Adipocyte (in vitro differentiated cells): ENCODE data around the gene FEZF2.

Source experiments
- DNase-seq: peaks from one replicate; pipeline ENCODE4 v3.0.0-alpha.2; 2015; ENCODE audit warnings: low read depth
- H3K27me3 ChIP-seq: replicated peaks from 2 replicates; pipeline ENCODE4 v1.7.0; 2013; ENCODE audit warnings: mild to moderate bottlenecking, low read length, moderate library complexity; ENCODE audit not compliant: control insufficient read depth, insufficient read depth
- H3K36me3 ChIP-seq: 2 replicates; pipeline ENCODE4 v1.7.0; 2013; ENCODE audit warnings: low read length, mild to moderate bottlenecking, moderate library complexity; ENCODE audit not compliant: control insufficient read depth, insufficient read depth, severe bottlenecking
- H3K4me1 ChIP-seq: 2 replicates; pipeline ENCODE4 v1.7.0; 2013; ENCODE audit warnings: mild to moderate bottlenecking, low read length, moderate library complexity; ENCODE audit not compliant: control insufficient read depth, insufficient read depth
- H3K4me3 ChIP-seq: 2 replicates; pipeline ENCODE4 v1.7.0; 2013; ENCODE audit warnings: mild to moderate bottlenecking, low read length, moderate library complexity
- H3K9ac ChIP-seq: 2 replicates; pipeline ENCODE4 v1.7.0; 2013; ENCODE audit warnings: mild to moderate bottlenecking, low read length, moderate library complexity
- H3K9me3 ChIP-seq: 2 replicates; pipeline ENCODE4 v1.7.0; 2013; ENCODE audit warnings: mild to moderate bottlenecking, low read length, moderate library complexity; ENCODE audit not compliant: control insufficient read depth

FEZF2 gene

DNA sequence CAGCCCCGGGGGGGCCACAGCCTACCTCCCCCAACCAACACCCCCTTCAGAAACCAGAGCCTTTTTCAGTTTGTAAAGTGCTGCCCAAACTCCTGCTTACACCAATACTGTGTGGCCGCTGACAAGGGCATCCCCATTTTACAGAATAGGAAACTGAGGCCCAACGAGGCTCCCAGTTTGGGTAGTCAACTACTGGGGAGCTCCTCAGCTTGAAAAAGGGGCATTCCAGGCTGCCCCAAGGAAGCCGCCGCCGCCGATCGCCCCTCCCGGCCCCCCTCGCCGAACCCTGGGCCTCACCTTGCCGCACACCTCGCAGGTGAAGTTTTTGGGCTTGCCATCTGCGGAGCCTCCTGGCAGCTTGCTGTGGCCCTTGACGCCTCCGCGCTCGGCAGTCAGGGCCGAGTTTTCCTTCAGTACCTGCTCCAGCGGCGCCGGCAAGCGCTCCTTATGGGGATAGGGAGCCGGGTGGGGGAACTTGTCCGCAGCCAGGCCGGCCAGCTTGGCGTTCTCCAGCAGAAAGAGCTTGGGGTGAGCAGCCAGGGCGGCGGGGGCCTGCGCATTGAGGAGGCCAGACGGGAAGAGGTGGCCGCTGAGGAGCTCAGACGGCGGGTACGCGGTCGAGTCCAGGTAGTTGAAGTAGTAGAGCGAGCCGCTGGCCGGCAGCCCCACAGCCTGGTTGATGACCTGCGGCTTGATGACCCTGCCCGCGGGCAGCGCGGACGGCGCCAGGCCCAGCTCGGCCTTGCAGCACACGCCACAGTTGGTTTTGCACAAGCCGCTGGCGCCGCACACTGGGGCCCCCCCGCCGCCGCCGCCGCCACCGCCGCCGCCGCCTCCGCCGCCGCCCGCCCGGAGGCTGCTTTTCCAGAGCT, 1.4 kb downstream of the FEZF2 start:
- no peak for DNase-seq
- Histone ChIP-seq H3K27me3 (peaks cover 92% of the 10 kb centered on the region), H3K4me1 (peaks cover 17% of the 10 kb centered on the region), H3K36me3 (no peaks in the 10 kb centered on the region), H3K4me3 (no peak overlapping the region), H3K9ac (no peak overlapping the region), H3K9me3 (no peaks in the 10 kb centered on the region)

DNA sequence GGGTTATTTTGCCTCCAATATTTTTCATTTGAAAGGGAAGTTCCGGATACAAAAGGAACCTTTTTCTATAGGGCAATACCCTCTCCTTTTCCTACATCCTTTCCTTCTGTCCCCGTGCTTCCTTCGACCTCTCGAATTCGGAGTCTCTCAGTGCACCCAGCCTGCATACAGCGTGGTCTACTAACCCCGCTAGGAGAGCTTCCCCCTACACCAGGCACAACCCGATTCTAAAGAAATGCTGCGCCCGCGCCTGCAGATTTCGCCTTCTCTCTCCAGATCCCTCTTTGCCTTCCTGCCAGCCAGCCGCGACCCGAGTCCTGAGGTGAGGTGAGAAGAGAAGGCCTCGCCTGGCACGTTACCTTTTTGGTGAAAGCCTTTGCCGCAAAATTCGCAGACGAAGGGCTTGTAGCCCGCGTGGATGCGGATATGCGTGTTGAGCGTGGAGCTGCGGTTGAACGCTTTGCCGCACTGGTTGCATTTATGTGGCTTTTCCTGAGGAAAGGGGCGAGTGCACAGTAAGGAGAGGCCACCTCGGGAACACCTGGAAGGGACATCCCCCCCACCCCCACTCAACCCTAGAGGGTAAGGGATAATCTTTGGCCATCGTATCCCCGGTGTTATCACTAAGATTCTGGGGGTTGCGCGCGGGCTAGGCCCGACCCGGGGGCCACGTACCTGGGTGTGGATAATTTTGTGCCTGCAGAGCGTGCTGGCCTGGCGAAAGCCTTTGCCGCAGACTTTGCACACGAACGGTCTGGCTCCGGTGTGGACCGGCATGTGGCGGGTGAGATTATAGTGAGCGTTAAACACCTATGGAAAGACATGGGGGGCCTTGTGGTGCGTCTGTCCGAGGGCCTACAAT, 2.3 kb downstream of the FEZF2 start:
- Histone ChIP-seq H3K4me3 (no peak overlapping the region), H3K27me3 (peaks cover 91% of the 10 kb centered on the region), H3K4me1 (peaks cover 17% of the 10 kb centered on the region)

DNA sequence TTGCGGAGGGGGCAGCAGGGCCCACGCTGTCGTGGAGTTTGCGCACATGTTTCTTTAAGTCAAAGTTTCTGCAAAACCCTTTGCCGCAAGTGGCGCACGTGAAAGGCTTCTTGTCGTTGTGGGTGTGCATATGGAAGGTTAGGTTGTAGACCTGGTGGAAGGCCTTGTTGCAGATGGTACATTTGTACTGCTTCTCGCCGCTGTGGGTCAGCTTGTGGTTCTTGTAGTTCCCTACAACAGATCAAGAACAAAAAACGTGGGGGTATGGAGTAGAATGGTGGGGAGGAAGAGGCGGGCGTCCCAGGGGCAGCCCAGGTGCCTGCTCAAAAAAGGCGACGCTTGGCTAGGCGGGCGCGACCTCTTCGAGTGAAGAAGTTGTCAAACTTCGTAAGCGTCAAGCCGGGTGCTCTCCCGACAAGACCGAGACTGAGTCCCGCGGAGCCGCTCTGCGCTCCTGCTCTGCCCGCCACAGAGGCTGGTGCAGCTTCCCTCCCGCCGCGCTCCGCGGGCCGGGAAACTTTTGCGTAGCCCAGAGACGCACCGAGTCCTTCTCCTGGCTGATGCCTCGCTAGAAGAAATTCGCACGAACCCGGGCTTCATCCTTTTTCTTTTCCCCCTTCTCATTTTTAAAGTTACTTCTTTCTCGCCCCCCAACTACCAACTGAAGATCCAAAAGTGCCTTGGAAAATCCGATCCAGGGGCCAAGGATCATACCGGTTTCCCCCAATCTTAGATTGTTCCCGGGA, 3.1 kb downstream of the FEZF2 start:
- Histone ChIP-seq H3K4me3 (no peak overlapping the region), H3K36me3 (no peaks in the 10 kb centered on the region), H3K4me1 (peaks cover 17% of the 10 kb centered on the region), H3K27me3 (peaks cover 91% of the 10 kb centered on the region), H3K9ac (no peak overlapping the region), H3K9me3 (no peaks in the 10 kb centered on the region)
- DNase-seq: no peak

More for the DNA sequence above, 2.3 kb downstream of the FEZF2 start:
- Histone ChIP-seq H3K9ac (no peak overlapping the region), H3K36me3 (no peaks in the 10 kb centered on the region), H3K9me3 (no peaks in the 10 kb centered on the region)
- no peak for DNase-seq

DNA sequence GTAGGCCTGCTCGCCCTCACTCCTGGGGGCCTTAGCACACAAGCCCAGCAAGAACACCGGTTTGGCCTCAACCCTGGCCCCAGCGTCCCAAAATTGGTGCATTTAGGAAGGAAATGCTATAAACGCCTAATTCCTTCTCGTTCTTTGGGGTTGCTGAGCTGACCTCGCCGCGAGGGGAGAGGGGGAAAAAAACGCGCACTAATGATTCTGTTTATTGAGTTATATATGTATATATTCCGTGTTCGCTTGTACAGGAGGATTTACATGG, 3.9 kb downstream of the FEZF2 start:
- Histone ChIP-seq H3K36me3 (no peaks in the 10 kb centered on the region), H3K4me3 (no peak overlapping the region), H3K27me3 (peaks cover 91% of the 10 kb centered on the region), H3K9me3 (peaks cover 4% of the 10 kb centered on the region), H3K9ac (no peak overlapping the region), H3K4me1 (peaks cover 15% of the 10 kb centered on the region)
- no peak for DNase-seq

DNA sequence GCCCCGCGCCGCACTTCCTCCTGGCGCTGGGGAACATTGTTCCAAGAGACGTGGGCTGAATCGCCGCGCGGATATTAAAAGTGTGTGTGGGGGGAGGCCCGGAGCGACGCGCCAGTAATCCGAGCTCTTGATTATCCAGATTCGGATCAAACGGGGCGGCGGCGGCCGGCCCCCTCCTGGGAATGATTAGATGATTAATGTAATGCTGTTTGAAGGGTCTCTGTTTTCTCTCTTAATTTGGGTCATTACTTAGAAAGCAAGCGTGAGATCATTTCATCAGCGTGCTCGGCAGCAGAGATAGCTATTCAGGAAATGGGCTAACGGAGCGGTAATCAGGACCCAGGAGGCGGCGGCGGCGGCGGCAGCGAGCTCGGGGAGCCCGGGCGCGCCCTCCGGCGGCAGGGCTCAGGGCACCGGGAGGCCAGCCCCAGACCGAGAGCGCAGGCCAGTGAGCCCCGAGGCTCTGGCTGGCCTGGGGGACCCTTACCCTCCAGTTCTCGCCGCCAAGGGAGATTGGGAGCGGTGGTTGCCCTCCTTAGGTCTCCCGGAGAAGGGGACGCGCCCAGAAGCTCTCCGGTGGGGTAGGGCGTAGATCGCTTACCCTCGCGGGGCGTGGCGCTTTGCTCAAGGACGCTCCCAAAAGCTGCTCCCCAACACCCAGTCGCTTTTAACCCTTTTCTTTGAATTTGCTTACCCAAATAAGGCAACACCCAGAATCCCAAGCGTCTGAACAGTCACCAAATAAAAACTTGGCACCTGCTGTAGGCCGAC, 4.5 kb downstream of the FEZF2 start:
- Histone ChIP-seq H3K36me3 (no peaks in the 10 kb centered on the region), H3K9ac (no peak overlapping the region), H3K4me3 (peak overlapping the region; percentile 46), H3K27me3 (peaks cover 86% of the 10 kb centered on the region), H3K4me1 (peaks cover 9% of the 10 kb centered on the region), H3K9me3 (peaks cover 4% of the 10 kb centered on the region)
- DNase-seq: no peak

DNA sequence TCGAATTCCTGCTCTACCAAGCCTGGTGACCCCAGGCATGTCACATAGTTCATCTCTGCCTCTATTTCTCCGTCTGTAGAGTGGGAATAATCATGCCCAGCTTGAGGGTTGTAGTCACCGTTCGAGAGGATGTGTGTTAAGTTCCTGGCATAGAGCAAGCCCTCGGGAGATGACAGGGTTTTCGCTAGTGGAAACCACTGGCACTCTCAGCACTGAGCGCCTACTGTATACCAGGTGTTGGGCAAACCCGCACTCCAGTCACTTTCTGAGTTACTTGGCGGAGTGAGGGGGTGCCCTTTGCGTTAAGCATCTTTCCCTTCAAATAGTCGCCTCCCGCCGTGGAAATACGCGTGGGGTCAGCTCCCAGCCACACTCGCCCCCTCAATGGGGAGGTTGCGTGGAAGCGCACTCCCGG, 5.1 kb downstream of the FEZF2 start:
- no peak for DNase-seq
- Histone ChIP-seq H3K36me3 (no peaks in the 10 kb centered on the region), H3K9me3 (peaks cover 4% of the 10 kb centered on the region), H3K4me1 (peaks cover 6% of the 10 kb centered on the region), H3K27me3 (peaks cover 84% of the 10 kb centered on the region), H3K9ac (no peak overlapping the region), H3K4me3 (no peak overlapping the region)

DNA sequence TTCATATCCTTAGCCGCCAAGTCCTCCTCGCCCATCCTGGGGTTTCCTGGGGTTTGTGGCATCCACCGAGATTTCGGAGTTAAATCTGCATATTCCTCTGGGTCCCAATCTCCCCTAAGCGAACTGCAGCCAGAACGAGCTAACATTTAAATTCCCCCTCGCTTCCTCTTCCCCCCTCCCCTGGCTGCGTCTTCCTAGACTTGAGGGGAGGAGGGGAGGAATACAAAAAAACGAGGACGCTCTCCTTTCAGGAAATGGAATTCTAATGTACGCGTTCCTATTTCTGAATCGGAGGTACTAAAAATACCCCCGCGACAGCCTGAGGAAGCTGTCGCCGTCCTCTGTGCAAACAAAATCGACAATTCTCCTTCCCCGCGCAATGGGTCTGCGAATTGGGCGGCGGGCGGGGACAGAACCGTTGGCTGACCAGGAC, 5.6 kb downstream of the FEZF2 start:
- peaks cover 6% of the 10 kb centered on the region for H3K4me1 ChIP-seq
- no peak overlapping the region for H3K4me3 ChIP-seq
- H3K36me3 ChIP-seq: no peaks in the 10 kb centered on the region
- peaks cover 4% of the 10 kb centered on the region for H3K9me3 ChIP-seq
- no peak overlapping the region for H3K9ac ChIP-seq
- DNase-seq: no peak
- peaks cover 84% of the 10 kb centered on the region for H3K27me3 ChIP-seq

DNA sequence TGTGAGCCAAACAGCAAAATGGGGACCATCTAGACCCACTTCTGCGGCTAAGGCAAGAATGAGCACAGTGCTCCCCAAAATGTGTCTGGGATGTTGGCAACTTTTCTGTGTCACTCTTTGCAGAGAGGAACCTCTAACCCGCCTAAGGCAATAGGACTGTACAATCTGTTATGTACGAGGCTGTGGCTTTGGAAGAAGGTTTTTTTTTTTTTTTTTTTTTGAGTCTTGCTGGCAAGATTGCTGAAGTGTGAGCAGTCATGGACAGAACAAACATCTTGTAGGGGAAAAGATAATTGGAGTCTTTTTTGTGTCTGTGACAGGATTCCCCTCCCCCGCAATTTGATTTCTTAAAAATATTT, 7.2 kb downstream of the FEZF2 start:
- no peak for DNase-seq
- Histone ChIP-seq H3K9ac (no peak overlapping the region), H3K36me3 (no peaks in the 10 kb centered on the region), H3K27me3 (peaks cover 80% of the 10 kb centered on the region), H3K4me1 (peaks cover 6% of the 10 kb centered on the region), H3K9me3 (peaks cover 4% of the 10 kb centered on the region), H3K4me3 (no peak overlapping the region)

DNA sequence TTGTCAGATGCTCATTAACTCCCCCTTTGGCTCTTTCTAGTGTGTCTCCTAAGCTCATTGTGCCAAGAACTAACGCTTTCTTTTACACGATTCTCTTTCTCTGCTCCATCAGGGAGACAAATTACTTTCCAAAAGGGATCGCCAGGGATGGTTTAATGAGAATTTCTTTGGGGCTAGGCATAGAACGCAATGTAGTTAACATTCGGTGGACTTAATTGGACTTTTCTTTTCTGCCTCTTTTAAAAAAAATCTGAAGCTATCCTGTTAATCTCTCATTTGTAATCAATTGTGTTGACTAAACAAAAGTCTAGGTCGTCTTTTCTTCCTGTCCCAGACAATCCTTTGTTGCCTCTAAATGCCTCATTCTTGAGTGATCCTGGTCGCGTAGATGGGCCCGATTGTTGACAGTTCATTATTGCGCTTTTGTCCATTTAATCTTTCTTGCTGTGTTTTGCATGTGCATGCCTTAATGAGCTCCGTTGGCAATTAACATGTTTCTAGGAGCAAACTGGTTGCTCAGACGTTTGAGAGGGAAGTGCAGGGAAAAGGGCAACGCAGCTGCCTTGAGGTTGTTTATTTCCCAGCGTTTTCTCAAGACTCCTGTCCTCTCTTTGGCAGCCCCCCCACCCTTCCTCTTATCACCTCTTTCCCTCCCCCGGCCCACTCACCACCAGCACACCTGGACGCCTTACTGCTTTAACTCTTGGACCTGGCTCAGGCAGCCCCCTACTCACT, 7.8 kb downstream of the FEZF2 start:
- peaks cover 77% of the 10 kb centered on the region for H3K27me3 ChIP-seq
- no peaks in the 10 kb centered on the region for H3K36me3 ChIP-seq
- no peak overlapping the region for H3K9ac ChIP-seq
- H3K9me3 ChIP-seq: peaks cover 4% of the 10 kb centered on the region
- peaks cover 6% of the 10 kb centered on the region for H3K4me1 ChIP-seq
- no peak for DNase-seq
- no peak overlapping the region for H3K4me3 ChIP-seq

DNA sequence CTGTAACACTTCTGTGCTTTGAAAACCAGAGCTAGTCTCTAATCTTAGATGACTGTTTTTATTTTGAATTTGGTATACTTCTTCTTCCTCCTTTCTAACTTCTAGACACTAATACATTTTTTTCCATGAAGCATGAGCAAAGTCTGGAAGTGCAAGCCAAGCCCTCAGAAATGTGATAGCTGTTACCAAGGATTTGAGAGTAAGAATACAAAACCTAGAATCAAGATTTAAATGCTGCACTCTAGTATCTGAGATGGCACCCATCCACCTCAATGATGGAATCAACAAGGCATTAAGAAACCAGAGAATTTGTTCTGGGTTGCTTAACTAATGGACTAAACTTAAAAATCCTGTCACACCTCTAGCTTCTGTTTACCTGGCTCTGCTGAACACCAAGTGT, 9.2 kb downstream of the FEZF2 start:
- peaks cover 69% of the 10 kb centered on the region for H3K27me3 ChIP-seq
- DNase-seq: no peak
- H3K9me3 ChIP-seq: peaks cover 4% of the 10 kb centered on the region
- peaks cover 2% of the 10 kb centered on the region for H3K4me1 ChIP-seq
- H3K36me3 ChIP-seq: no peaks in the 10 kb centered on the region
- H3K4me3 ChIP-seq: no peak overlapping the region
- H3K9ac ChIP-seq: no peak overlapping the region
